Frontal cortex (tissue), 4 donors: Measurements from ENCODE around the gene C11orf24. TPM values are rescaled to one million over a fixed set of nuclear protein-coding genes. Genes with fewer than 3 reads are reported as not detected.

Source experiments
- DNase-seq, 2 donors: peaks; one replicate each; pipeline ENCODE4 v3.0.0; 2012; ENCODE audit warnings: low spot score in 2 of 2
- FAIRE-seq: peaks from 2 replicates; lab custom pipeline; 2012; peaks lifted over from hg19 to GRCh38; lab: Jason Lieb, UNC
- total RNA-seq: library from RNA; depleted of rRNA; stranded (reverse); fragments of >200 nt; gene quantifications from one replicate; pipeline ENCODE4 v1.2.3, GENCODE V29; 2014
- donor health status: control.
- donor health status: control.
- donor health status: control.

Gene C11orf24
- total RNA-seq, 1 donor from 2014 or later = 5.7 TPM

DNA sequence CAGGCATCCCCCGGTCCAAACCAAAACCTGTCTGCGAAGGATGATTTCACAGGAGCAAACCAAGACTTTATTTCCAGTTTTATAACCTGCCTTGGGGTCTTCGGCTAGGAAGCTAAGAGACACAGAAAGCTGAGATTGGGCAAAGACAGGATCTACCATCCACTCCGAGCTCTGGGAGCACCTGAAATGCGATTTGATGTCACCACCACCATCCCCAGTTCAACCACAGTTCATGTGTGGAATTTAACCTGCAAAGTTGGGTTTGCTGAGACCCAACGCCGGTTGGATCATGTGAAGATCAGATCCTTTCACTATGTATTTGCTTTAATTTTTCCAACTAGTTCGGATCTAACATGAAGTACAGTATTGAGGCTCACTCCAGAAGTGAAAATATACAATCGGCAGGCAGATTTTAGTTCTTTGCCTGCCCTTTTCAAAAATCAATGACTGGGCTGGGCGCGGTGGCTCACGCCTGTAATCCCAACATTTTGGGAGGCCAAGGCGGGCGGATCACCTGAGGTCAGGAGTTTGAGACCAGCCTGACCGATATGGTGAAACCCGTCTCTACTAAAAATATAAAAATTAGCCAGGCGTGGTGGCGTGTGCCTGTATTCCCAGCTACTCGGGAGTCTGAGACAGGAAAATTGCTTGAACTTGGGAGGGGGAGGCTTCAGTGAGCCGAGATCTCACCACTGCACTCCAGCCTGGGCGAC lies 1.4 kb upstream of the C11orf24 start:
- DNase-seq (no peak), FAIRE-seq (no peak)

DNA sequence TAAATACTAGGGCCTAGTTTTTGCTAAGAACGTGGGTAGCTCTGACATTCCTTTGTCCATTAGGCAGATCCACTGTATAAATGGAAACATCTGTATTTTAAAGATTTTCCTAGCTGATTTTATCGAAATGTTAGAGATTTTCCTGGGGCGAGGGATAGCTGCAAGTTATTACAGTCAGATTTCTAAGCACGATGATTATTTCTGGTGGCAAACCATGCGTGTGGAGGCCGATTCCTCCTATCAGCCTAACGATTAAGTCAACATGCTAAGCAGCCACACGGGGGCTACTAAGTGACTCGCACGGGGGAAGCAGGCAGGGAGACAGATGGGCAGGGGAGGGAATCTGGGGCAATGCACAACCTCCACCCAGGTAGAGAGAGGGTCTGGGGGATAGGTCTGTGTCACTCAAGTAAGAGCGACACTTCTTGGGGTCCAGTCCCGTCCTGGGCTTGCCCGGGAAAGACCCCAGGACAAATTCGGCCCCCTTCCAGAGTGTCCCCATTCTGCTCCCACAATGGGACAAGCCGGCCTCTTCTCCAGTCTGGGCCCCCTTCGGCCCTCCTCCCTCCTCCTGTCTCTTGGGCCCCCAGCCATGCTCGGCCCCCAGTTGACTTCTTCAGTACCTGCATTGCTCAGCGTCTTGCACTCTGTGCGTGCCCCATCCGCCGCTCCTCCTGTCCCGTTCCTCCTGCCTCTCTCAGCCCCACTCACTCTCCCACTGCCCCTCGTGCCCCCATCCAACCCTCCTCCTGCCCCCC lies 571 bp downstream of the C11orf24 start:
- FAIRE-seq (no peak), DNase-seq (peak; percentile 50 to 58)

DNA sequence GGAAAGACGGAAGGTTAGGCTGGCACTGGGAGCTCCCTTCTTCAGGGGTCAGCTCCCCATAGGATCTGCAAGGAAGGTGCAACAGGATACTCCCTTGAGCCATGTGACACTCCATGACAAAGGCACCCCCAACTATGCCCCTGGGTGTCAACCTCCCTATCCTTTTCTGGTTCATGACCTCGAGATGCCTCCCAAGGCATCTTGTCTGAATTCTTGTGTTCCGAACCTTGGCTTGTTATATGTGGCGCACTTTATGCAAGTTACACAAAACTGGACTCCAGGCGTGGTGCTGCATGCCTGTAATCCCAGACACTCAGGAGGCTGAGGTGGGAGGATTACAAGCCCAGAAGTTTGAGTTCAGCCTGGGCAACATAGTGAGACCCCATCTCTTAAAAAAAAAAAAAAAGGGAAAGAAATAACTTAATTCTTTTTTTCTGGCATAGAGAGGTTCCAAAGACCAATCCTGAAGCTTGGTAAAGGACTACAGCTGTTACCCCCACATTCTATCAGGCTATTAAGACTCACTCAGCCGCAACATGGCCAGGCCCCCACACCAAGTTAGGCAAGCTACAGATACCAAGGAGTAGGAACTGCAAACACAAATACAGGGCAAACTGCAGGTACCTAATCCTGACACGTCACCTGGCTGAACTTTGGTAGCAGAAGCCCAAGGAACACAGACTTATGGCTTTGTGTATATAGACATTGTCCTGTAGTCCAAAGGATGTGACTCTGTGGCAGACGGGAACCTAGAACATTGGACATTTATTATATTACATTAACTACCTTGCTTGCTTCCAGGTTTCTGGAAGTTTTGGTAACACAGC lies 1.4 kb downstream of the C11orf24 start:
- no peak for FAIRE-seq
- no peak for DNase-seq

DNA sequence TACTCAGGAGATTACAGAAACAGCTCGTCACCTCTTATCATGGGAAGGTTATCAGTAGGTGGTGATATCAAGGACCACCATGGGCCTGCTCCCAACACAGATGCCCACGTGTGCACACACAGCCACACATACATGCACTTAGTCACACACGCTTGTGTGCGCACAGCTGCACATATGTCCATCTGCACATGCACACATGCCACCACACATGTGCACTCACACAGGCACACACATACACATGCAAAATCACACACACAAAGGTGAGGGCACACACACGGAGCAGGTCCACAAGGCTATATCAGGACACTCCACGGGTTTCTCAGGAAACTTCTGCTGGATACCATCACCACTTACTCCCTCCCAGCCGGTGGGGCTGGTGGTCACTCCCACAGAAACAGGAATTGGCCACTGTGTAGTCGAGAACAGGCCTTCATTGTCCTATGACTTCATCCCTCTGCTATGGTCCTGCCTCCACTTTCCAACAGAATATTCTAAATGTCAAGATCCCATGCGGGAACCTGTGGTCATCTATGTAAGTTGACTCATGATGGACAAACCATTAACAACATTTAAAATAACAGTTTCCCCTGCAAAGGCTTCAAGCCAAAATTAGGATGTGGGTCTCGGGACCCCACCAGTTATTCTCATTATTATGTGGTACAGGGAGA lies 2.2 kb downstream of the C11orf24 start:
- DNase-seq = no peak
- no peak for FAIRE-seq

DNA sequence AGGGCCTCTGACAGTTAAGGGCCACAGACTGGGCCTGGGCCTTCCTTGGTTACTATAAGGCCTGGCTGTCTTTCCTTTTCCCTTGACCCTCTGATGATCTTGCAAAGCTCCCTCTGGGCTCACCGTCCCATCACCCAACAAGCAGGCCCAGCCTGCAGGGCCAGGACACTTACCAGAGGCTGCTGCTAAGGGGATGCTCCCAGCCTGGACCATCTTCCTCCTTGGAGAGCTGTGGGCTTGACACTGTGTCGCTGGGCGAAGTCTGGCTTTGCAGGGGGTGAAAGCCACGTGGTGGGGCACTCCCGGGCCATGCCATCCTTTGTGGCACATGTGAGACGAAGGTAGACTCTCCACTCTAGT lies 3.9 kb downstream of the C11orf24 start:
- no peak for FAIRE-seq
- no peak for DNase-seq

DNA sequence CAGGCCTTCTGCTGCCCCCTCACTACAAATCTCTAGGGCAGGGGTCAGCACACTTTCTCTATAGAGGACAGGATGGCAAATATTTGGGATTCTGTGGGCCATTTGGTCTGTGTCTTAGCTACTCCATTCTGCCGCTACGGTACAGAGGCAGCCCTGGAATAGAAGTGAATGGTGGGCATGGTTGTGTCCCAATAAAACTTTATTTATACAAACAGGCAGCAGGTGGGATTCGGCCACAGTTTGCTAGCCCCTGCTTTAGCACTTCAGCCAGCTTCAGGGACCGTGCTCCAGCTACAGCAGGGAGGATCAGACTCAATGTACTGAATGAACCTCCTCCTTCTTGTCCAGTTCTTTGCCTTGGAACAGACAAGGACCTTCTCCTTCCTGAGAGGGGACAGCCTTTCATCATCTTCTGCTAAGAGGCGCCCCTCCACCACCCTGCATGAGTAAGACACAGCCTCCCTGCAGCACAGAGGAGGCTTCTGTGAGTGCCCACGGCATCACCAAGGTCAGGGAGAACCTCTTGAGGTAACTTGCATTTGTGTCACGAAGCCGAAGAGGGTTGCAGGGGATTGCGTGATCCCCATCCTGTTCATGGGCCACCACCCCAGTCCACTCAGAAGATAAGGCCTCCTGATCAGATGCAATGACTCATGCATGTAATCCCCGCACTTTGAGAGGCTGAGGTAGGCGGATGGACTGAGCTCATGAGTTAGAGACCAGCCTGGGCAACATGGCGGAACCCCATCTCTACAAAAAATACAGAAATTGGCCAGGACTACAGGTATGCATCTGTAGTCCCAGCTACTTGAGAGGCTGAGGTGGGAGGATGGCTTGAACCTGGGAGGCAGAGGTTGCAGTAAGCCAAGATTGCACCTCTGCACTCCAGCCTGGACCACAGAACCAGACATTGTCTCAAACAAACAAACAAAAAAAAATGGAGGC lies 4.6 kb downstream of the C11orf24 start:
- FAIRE-seq (no peak), DNase-seq (no peak)

DNA sequence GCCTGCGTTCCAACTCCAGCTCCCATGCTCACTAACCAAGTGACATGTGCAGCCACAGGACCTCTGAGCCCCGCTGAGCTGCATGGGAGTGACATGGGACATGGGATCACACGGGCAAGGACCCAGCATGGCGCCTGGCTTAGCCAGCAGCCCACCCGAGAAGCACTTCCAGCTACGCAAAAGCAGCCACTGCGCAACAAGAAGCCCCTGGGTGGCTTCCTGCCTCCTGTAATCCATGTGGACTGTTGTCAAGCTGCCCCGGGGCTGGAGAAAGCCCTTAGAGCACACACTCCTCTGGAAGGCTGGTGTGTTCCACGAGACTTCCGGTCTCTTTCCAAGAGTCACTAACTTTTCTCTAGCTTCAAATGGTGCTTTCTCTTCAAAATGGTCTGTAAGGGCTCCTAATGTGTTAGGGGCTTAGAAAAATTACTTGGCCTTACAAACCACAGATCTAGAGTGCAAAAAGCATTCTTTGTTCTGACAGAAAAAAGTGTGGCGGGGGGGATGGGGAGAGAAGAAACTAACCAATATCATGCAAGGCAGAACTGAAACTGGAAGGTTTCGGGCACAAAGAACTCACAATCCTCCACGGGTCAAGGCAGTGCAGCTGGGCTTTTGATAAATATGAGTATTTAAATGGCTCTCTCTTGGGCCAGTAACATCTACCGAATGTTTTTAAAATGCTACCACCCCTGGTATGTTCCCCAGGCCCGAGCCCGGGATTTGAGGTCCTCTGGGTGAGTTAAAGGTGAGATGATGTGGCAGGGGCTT lies 5.5 kb downstream of the C11orf24 start:
- no peak for FAIRE-seq
- DNase-seq = peak in 1 of 2 donors; percentile 34

DNA sequence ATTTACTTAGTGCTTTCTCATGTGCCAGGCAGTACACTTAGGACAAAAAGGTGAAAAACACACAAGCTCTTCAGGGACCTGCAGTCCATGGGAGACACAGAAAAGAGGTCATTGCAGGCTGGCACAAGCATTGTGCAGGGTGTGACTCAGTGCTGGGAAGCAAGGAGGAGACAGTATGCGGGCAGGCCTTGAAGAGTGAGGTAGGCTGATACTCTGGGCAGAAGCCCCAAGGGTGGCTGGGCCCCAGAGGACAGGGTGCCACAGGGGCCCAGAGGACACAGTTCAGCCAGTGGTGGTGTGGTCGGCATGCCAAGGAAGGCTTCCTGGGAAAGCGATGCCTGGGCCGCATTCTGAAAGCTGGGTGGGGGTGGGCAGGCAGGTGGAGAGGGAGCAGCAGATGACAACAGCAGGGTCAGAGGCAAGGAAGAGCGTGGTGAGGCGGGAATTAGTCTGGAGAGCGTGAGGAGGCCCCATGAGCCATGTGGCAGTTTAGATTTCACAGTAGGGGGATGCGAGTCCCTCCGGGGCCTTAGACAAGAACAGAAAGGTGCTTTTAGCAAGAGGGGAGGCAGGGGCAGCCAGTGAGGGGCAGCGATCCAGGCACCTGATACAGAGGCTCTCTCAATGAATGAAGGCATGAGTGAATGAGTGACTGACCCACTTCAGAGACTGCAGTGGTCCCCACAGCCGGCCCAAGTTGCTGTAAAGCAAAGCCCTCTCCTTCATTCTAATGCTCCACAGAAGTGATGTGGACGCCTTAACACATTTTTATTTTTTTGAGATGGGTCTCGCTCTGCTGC lies 6.8 kb downstream of the C11orf24 start:
- no peak for FAIRE-seq
- DNase-seq = no peak

DNA sequence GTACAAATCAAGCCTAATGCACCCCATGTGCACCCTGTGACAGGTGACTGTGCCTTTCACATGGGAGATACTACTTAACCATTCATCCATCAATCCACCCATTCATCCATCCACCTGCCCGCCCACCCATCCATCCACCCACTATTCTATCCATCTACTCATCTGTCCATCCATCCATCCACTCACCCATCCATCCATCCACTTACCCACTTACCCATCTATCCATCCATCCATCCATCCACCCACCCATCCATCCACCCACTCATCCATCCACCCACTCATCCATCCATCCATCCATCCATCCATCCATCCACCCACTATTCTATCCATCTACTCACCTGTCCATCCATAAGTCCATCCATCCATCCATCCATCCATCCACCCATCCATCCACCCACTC lies 7.5 kb downstream of the C11orf24 start:
- no peak for FAIRE-seq
- DNase-seq = no peak

DNA sequence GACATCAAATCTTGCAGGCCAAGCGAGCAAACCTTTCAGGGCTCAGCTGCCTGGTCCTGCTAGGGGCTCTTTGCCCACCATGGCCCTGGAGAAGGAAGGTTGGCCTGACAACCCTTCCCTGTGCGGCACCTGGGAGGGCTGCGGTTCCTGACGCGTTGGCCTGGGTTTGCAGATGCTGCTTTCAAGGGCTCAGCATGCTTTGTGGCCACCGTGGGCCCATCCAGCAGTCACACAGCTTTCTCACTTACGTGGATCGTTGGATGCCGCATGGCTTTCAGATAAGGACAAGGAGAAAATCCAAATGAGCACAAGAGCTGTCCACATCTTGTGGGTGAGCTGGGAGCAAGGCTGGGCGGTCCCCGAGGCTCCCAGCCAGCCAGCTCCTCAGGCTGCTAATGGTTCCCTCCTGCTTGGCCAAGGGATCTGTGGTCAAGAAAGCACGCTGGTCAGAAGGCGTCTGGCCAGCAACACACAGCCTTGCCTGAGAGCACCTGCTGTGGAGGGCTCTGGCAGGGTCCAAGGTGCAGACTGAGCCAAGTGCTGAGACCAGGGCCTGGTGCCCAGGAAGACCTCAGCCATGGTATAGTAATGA lies 8.2 kb downstream of the C11orf24 start:
- no peak for FAIRE-seq
- DNase-seq = no peak

DNA sequence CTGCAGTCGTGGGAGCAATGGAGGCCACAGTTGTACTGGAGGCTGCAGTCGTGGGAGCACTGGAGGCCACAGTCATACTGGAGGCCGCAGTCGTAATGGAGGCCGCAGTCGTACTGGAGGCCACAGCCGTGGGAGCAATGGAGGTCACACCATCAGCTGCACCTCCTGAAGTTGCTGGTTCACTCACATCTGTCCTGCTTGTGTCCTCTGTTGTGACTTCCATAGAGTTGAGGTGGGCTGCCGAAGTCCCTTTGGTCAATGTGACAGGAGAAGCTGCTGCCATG lies 9.3 kb downstream of the C11orf24 start:
- DNase-seq (no peak), FAIRE-seq (no peak)

DNA sequence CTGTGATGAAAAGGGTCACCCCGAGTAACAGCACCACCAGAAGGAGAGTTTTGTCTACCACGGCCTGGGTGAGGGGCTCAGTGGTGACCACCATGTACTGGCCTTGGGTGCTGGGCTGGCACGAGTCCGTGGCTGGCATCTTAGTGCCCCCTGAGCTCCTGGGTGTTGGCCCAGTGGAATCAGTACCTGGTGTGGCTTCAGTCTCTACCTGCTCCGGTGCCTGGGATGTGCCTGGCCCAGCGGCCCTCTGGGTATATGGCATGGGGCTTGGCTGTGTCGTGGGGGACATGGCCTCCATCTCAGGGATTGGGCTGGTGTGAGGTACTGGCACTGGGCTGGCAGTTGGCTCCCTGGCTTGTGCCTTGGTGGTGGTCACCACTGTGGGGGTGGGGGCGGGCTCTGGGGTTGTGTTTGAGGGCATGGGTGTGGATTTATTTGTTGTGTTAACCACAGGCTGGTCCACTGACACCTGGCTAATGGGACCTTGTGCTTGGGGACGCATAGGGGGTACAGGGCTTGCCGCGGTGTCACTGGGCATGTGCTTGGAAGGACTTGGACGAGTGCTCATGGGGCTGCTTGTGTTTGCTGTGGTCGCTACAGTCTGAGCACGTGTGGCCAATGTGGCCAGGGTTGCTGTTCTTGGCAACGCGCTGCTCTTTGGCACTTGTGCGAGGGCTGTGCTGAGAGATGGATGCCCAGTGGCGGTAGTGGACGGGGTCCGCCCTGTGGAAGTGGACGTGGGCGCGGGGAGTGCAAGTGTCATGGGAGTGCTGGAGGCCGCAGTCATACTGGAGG lies 9.8 kb downstream of the C11orf24 start:
- DNase-seq (no peak), FAIRE-seq (no peak)

DNA sequence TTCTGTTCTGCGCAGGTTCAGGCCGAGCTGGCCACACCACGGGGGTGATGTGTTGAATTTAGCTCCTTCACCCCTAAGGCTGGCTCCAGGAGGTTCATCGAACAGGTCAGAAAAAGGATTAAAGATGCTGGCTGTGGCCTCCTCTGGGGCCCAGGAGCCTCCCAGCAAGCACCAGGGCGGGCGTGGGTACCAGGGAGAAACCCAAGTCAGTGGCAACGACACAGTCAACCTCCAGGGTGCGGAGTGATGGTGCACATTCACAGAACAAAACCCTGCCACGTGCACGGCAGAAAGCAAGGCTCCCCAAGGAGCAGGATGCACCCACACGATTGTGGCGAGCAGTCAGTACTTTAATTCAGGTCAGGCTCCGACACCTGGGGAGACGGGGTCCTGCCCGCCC lies 10.8 kb downstream of the C11orf24 start:
- FAIRE-seq (no peak), DNase-seq (no peak)

DNA sequence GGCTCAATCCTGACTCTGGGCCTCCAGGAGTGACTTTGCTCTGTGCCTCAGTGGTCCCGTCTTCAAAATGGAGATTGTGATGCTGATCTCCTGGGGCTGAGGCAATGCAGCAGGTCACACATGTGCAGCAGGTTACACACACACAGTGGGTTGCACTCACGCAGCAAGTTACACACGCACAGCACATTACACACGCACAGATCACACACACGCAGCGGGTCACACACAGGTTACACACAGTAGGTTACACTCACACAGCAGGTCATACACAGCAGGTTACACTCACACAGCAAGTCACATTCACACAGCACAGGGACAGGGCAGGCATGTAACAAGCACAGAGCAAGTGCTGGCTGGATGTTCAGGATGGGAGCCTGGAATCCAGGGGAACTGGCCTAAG lies 11.3 kb downstream of the C11orf24 start:
- no peak for FAIRE-seq
- no peak for DNase-seq

DNA sequence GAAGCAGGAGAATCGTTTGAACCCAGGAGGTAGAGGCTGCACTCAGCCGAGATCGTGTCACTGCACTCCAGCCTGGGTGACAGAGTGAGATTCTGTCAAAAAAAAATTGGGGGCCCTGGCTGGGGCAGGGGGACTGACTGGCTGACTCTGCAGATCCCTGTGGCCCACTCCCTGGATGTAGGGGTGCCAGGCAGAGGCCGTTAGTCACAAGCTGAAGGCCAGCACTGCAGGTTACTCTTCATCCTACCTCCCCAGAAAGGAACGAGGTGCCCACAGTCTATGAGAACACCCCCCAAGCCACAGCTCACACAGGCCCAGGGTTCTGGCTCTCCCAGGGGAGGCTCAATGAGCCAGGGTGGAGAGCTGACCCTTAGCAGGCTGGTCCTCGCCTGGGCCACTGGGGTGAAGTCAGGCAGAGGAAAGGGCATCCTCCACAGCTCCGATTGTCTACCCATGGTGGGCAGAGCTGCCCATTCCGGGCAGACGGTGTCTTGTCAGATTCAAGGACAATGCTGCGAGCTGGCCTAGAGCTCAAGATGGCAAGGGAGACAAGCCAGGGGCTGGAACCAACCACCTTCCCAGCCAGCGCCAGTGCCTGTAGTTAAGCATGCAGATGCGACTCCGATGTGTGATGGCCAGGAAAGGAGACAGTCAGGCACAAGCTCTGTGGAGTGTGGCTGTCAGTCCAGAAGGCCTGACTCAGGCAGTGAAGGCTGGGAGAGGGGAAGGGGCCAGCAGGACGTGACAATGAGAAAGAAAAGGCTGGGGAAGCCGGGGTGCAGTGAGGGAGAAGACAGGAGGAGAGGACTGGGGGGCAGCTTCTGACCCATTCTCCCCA lies 12.4 kb downstream of the C11orf24 start:
- no peak for FAIRE-seq
- no peak for DNase-seq

DNA sequence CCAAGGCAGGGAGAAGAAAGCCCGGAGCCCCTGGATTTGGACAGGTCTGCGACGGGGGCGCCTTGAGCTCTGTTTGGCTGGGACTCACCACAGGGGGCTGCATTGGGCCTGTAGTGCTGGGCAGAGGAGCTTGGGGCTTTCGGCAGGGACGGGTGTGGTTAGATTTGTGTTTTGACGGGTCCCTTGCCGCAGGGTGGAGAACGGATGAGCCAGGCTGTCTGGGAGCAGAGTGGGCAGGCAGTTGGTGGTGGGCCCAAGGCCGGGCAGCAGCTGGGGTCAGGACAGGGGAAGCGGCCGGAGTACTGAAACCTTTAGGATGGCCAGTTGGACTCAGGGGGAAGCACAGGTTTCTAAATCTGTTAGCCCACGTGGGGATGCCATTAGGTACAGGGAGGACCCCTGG lies 13.4 kb downstream of the C11orf24 start:
- DNase-seq (no peak), FAIRE-seq (no peak)
